ENCODE measurements around the gene NRM.

NRM gene

GRCh38 chr6:30686009-30686907, 4.5 kb downstream of the NRM start, which contains the start of gene PPP1R18:
Gene PPP1R18, minus strand, starts transcription at chr6:30686645. Its CDS starts 627 bp downstream, at chr6:30686018.
- ChIA-PET CTCF (interaction anchor here (19.6 kb wide), 1 partner anchor 40 kb away, joined by 692 read pairs; the partner anchor contains the start of genes MDC1 and TUBB), POLR2A (interaction anchor here (1.0 to 7.6 kb wide), 2 partner anchors 36 to 44 kb away, joined by 4 to 120 read pairs; partner anchors contain the start of gene TUBB)
- Histone ChIP-seq H3K27ac (ENCODE audit: extremely low read depth, low read depth, low read length) (peak within 1 kb of the TSS; percentile 94), H3K4me1 (ENCODE audit: control insufficient read depth, insufficient read depth, low read length) (peaks cover 30% of the 10 kb centered on the region), H3K4me3 (ENCODE audit: low read depth, low read length) (peak within 1 kb of the TSS; percentile 52), H3K9me3 (ENCODE audit: control insufficient read depth, insufficient read depth, low read depth, low read length) (no peaks in the 10 kb centered on the region), H3K36me3 (ENCODE audit: control insufficient read depth in 2 of 2, insufficient read depth in 1 of 2, low read length in 2 of 2) (peaks cover 0 to 8% of the 10 kb centered on the region in 2 experiments; a peak in 2 of 3 replicates)
- TF ChIP-seq ZIC2 (tag by site-specific recombination; IDR thresholded peaks at IDR 0.05) (no peak), SP2 (tag by site-specific recombination; IDR thresholded peaks at IDR 0.05) (peak; percentile 4), ZNF600 (tag by site-specific recombination; IDR thresholded peaks at IDR 0.05) (peak; percentile 85), ZBTB10 (tag by site-specific recombination; IDR thresholded peaks at IDR 0.05) (0 out of 2 replicates have a peak, but pooled peaks have one; percentile 13), ZNF394 (tag by site-specific recombination; IDR thresholded peaks at IDR 0.05; ENCODE audit: borderline replicate concordance) (no peak), KLF1 (tag by site-specific recombination; IDR thresholded peaks at IDR 0.05) (peak; percentile 67), ZSCAN30 (tag by site-specific recombination; IDR thresholded peaks at IDR 0.05) (no peak), ZNF157 (tag by site-specific recombination; IDR thresholded peaks at IDR 0.05) (0 out of 2 replicates have a peak, but pooled peaks have one; percentile 42), ZNF311 (tag by site-specific recombination; IDR thresholded peaks at IDR 0.05; ENCODE audit: borderline replicate concordance) (no peak), ZNF660 (tag by site-specific recombination; IDR thresholded peaks at IDR 0.05) (no peak), ZNF645 (tag by site-specific recombination; IDR thresholded peaks at IDR 0.05) (peak; percentile 53; the same call in 1 of the 2 replicates), ZNF335 (tag by site-specific recombination; conservative IDR thresholded peaks at IDR 0.05) (peak; percentile 60), ZBTB48 (tag by site-specific recombination; IDR thresholded peaks at IDR 0.05) (peak; percentile 35; the same call in 1 of the 2 replicates), ZBTB26 (tag by site-specific recombination; optimal IDR thresholded peaks at IDR 0.05) (peak; percentile 51), ZNF837 (tag by site-specific recombination; IDR thresholded peaks at IDR 0.05) (no peak), EGR2 (tag by site-specific recombination; IDR thresholded peaks at IDR 0.05; ENCODE audit: low read depth) (peak; percentile 56), GLIS2 (tag by site-specific recombination; IDR thresholded peaks at IDR 0.05) (peak; percentile 52; the same call in 1 of the 2 replicates), ZNF664 (tag by site-specific recombination; IDR thresholded peaks at IDR 0.05) (no peak), ZNF202 (tag by site-specific recombination; IDR thresholded peaks at IDR 0.05; ENCODE audit: borderline replicate concordance) (no peak), ZNF76 (tag by site-specific recombination; IDR thresholded peaks at IDR 0.05; ENCODE audit: borderline replicate concordance, low read depth) (peak; percentile 91), BCL11B (tag by site-specific recombination; IDR thresholded peaks at IDR 0.05; ENCODE audit: low read depth) (no peak; the same call in 1 of the 2 replicates), PRDM10 (tag by site-specific recombination; IDR thresholded peaks at IDR 0.05) (peak; percentile 84), YY1 (tag by site-specific recombination; IDR thresholded peaks at IDR 0.05) (no peak), KLF9 (tag by site-specific recombination; IDR thresholded peaks at IDR 0.05; ENCODE audit: low read depth) (peak; percentile 34; the same call in 1 of the 2 replicates), ZNF423 (tag by site-specific recombination; IDR thresholded peaks at IDR 0.05) (no peak), ZFHX2 (tag by site-specific recombination; conservative IDR thresholded peaks at IDR 0.05) (peak; percentile 58)
